Ovary (tissue), 3 donors: ENCODE data around the gene UBA5.

Experiments used
- POLR2A ChIP-seq: fragments of 450-650 bp; IDR thresholded peaks from one replicate; pipeline ENCODE4 v1.6.1; 2017; ENCODE audit warnings: antibody characterized with exemption, mild to moderate bottlenecking, moderate library complexity
- TF ChIP-seq, protein P1 (sequence below), 3 donors: fragments of 450-650 bp in 2 of 3; fragments of 200-600 bp in 1 of 3; IDR thresholded peaks; one replicate each; pipeline versions ENCODE4 v1.5.1 to v1.8.0; 2016 to 2022; ENCODE audit warnings: antibody characterized with exemption in 3 of 3, mild to moderate bottlenecking in 1 of 3
- donor health status: DM: no; HTN: no; CAD: no.

DNA sequence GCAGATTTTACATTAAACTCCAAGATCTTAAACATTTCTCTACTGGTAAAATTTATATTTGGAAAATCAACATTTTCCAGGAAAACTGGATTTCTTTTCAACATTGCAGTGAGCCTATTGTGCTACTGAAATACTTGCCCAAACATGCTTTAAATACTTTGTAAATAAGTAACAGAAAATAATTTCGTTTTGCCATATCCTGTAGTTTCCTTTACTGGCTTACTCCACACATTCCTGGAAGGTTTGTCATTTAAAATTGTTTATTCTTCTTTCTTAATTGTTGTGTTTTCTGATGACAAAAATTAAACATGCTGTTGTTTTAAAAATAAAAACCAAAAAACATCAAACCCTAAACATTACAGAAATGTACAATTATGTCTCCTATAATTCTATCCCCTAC is 22.5 kb upstream of the UBA5 start:
- TF ChIP-seq, protein P1, sequence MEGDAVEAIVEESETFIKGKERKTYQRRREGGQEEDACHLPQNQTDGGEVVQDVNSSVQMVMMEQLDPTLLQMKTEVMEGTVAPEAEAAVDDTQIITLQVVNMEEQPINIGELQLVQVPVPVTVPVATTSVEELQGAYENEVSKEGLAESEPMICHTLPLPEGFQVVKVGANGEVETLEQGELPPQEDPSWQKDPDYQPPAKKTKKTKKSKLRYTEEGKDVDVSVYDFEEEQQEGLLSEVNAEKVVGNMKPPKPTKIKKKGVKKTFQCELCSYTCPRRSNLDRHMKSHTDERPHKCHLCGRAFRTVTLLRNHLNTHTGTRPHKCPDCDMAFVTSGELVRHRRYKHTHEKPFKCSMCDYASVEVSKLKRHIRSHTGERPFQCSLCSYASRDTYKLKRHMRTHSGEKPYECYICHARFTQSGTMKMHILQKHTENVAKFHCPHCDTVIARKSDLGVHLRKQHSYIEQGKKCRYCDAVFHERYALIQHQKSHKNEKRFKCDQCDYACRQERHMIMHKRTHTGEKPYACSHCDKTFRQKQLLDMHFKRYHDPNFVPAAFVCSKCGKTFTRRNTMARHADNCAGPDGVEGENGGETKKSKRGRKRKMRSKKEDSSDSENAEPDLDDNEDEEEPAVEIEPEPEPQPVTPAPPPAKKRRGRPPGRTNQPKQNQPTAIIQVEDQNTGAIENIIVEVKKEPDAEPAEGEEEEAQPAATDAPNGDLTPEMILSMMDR (IDR thresholded peaks at IDR 0.05) = no peak
- no peak for TF ChIP-seq POLR2A
